ENCODE measurements around the gene TBX21.

The TBX21 gene

GRCh38 chr17:47774987-47775580, 42.0 kb downstream of the TBX21 start:
- no peak for DNase-seq

- peak; percentile 67 for DNase-seq
These were observed 43.5 kb downstream of the TBX21 start for GRCh38 chr17:47776330-47777197.

DNA sequence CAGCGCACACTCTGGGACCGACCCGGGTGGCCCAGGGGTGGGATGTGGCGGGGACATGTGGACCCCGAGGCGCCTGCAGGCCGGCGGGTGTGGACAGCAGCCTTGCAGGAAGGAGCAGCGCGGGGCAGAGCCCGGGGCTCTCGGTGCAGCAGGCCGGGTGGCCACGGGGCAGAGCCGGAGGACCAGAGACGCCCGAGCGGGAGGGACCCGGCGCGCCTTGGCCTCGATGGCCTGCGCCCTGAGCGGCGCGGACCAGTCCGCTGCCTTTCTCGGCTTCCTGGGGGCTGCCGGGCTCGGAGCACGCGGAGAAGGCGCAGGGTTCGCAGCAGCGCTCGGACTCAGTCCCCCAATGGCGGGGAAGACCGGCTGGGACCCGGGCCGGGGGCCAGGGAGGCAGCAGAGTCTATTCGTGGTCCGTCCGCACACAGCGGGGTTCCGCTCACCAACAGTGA, 45.2 kb downstream of the TBX21 start:
- no peak for DNase-seq

- no peak for DNase-seq
These were observed 48.4 kb downstream of the TBX21 start for GRCh38 chr17:47781397-47781796.

GRCh38 chr17:47785538-47786123, 52.6 kb downstream of the TBX21 start:
- peak; percentile 32 for DNase-seq

GRCh38 chr17:47789611-47790561, 56.9 kb downstream of the TBX21 start:
- DNase-seq: peak; percentile 67

DNA sequence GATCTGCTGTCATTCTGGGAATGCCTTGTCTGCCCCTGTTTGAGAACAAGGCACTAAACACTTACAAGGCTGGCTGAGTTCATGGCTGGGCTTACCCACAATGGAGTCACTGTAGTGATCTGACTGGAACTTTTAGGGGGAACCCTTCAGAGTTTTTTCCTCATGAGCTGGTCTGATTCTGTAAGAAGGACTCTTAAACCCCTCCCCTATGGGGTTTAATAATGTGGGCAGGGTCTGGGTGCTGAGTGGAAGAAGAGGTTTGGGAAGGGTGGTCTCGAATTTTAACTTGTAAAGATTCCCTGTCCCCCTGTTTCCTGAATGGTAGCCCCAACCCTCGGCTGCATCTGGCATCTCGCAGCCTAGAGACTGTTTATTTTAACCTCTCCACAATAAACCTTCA, 58.0 kb downstream of the TBX21 start:
- no peak for DNase-seq

- no peak for DNase-seq
These were observed 59.4 kb downstream of the TBX21 start for GRCh38 chr17:47792457-47792856.

DNA sequence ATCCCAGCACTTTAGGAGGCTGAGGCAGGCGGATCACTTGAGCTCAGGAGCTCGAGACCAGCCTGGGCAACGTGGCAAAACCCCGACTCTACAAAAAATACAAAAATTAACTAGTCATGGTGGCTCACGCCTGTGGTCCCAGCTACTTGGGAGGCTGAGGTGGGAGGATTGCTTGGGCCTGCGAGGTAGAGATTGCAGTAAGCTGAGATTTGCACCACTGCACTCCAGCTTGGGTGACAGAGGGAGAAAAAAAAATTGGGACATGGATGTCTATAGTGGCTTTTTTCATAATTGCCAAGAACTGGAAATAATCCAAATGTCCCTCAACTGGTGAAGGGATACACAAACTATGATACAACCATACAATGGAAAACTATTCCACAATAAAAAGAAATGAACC, 59.9 kb downstream of the TBX21 start:
- no peak for DNase-seq

Measured in activated CD4-positive, alpha-beta T cell treated with anti-CD3 and anti-CD28 coated beads, Interleukin-2, Interleukin-6, amounts not matched to agents 100 ng/mL and 50 ng/mL, durations not matched to agents 16 hours and 8 hours (primary cell).